K562 (cell line): ENCODE results near the gene CNTN5. TPM values are rescaled to one million over a fixed set of nuclear protein-coding genes. Genes with fewer than 3 reads are reported as not detected.

Experiments
- ATAC-seq: fragments of 200-7000 bp; cut with Tn5 transposase; 3 replicates; pipeline ENCODE4 v1.9.1; 2020; ENCODE audit warnings: moderate library complexity
- BruUV-seq: library from RNA; stranded (reverse); fragments of 400-500 nt; replicated peaks from 2 replicates; lab custom pipeline; 2021; lab: Mats Ljungman, UMichigan
- CTCF ChIA-PET: fragments of 300-600 bp; formaldehyde crosslinking; extraction: SDS; loops from one replicate; lab custom pipeline; 2021; ENCODE audit warnings: low intra/inter-chr PET ratio; lab: Yijun Ruan, JAX
- POLR2A ChIA-PET: fragments of 300-600, 350-650 bp; sonication (Branson Sonifier 250); formaldehyde crosslinking; extraction: SDS; loops from one replicate; lab custom pipeline; 2021; ENCODE audit warnings: antibody characterized with exemption, inconsistent platforms; lab: Yijun Ruan, JAX
- DNase-seq, 4 experiments: peaks; one replicate each; pipeline versions ENCODE4 v3.0.0 to v3.0.0-alpha.2; 2011 to 2018; ENCODE audit warnings: low spot score in 3 of 4, mixed read lengths in 3 of 4; ENCODE audit errors: extremely low read depth in 1 of 4
- FAIRE-seq: peaks from 2 replicates; lab custom pipeline; 2011; peaks lifted over from hg19 to GRCh38; lab: Jason Lieb, UNC
- H2AFZ ChIP-seq: 2 replicates; pipeline ENCODE4 v1.6.0; 2011; ENCODE audit warnings: low read depth, low read length, control low read depth, inconsistent platforms
- H3K27ac ChIP-seq: fragments of 200-600 bp; 3 replicates; pipeline ENCODE4 v1.8.0; 2011; ENCODE audit warnings: low read depth, mild to moderate bottlenecking, control low read depth, inconsistent platforms, low read length, moderate library complexity, mixed read lengths; ENCODE audit errors: extremely low read depth
- H3K27me3 ChIP-seq, 2 experiments: fragments of 300-600 bp in 1 of 2; 2 replicates in 1 of 2; 3 replicates in 1 of 2; pipeline versions ENCODE4 v1.6.0 to v1.8.0; 2011; ENCODE audit warnings: inconsistent platforms in 2 of 2, low read length in 2 of 2, mild to moderate bottlenecking in 1 of 2, mixed read lengths in 1 of 2, moderate library complexity in 1 of 2; ENCODE audit not compliant: control insufficient read depth in 2 of 2, insufficient read depth in 2 of 2
- H3K36me3 ChIP-seq: fragments of 300-600 bp; 3 replicates; pipeline ENCODE4 v1.8.0; 2011; ENCODE audit warnings: mild to moderate bottlenecking, low read length, inconsistent platforms; ENCODE audit not compliant: control insufficient read depth, insufficient read depth
- H3K4me1 ChIP-seq, 2 experiments: fragments of 200-600 bp in 1 of 2; replicated peaks in 1 of 2; 2 replicates in 1 of 2; 3 replicates in 1 of 2; pipeline versions ENCODE4 v1.5.1 to v1.8.0; 2011; ENCODE audit warnings: inconsistent platforms in 2 of 2, low read length in 2 of 2, mild to moderate bottlenecking in 1 of 2, mixed read lengths in 1 of 2, moderate library complexity in 1 of 2; ENCODE audit not compliant: control insufficient read depth in 2 of 2, insufficient read depth in 2 of 2
- H3K4me2 ChIP-seq: 2 replicates; pipeline ENCODE4 v1.6.1; 2011; ENCODE audit warnings: low read length, control low read depth, inconsistent platforms, mixed read lengths; ENCODE audit not compliant: insufficient read depth
- H3K4me3 ChIP-seq: fragments of 200-600 bp; sonication (generic), shearing (Covaris generic); 2 replicates; pipeline ENCODE4 v1.5.1; 2016; ENCODE audit warnings: control low read depth, inconsistent platforms
- H3K79me2 ChIP-seq: fragments of 200-600 bp; 3 replicates; pipeline ENCODE4 v1.8.0; 2011; ENCODE audit warnings: low read length, inconsistent platforms; ENCODE audit not compliant: control insufficient read depth, insufficient read depth
- H3K9ac ChIP-seq, 2 experiments: 2 replicates each; pipeline versions ENCODE4 v1.6.0 to v1.6.1; 2011; ENCODE audit warnings: low read depth in 2 of 2, low read length in 2 of 2, control low read depth in 1 of 2, inconsistent platforms in 1 of 2, mild to moderate bottlenecking in 1 of 2, mixed read lengths in 1 of 2; ENCODE audit not compliant: insufficient read depth in 1 of 2
- H3K9me1 ChIP-seq: one replicate; pipeline ENCODE4 v1.6.0; 2011; ENCODE audit warnings: inconsistent platforms, mild to moderate bottlenecking, low read length, moderate library complexity; ENCODE audit not compliant: control insufficient read depth, insufficient read depth
- H3K9me3 ChIP-seq: replicated peaks from 2 replicates; pipeline ENCODE4 v1.5.1; 2011; ENCODE audit warnings: low read depth, low read length, inconsistent platforms; ENCODE audit not compliant: control insufficient read depth, insufficient read depth
- H4K20me1 ChIP-seq: replicated peaks from 2 replicates; pipeline ENCODE4 v1.6.1; 2011; ENCODE audit warnings: low read length, inconsistent platforms, mixed read lengths; ENCODE audit not compliant: control insufficient read depth, insufficient read depth
- TCF7 ChIP-seq: sonication (generic); IDR thresholded peaks from 2 replicates; pipeline ENCODE4 v1.6.1; 2016; ENCODE audit warnings: antibody characterized with exemption, borderline replicate concordance
- WGBS: fragments of 100-300 bp; shearing (Covaris generic); methylation state at CpG from one replicate; pipeline ENCODE4 v1.1.6; 2016; ENCODE audit warnings: low coverage, mixed read lengths; ENCODE audit not compliant: insufficient coverage; ENCODE audit errors: missing lambda C conversion rate; 5-methylcytosine and 5-hydroxymethylcytosine counted together
- in situ Hi-C: fragments of 300-500 bp; cut with MboI; formaldehyde crosslinking; loops from 4 replicates; pipeline ENCODE4 v1.15.0; 2018; ENCODE audit warnings: inconsistent platforms, mixed read lengths
- intact Hi-C: fragments of 100-400 bp; cut with micrococcal nuclease; formaldehyde crosslinking; loops from 2 replicates; pipeline ENCODE4 v1.14.2; 2022
- polyA plus RNA-seq, 8 experiments: library from polyadenylated mRNA; depleted of rRNA in 4 of 8; stranded (reverse) in 5 of 8; unstranded in 3 of 8; fragments of >200 nt; fragmentation: Nextera tagmentation in 2 of 8; fragmentation: Illumina TruSeq in 1 of 8; extraction: Ambion mirVana in 2 of 8; extraction: Trizol in 1 of 8; gene quantifications; 2 replicates each; pipeline versions ENCODE4 v1.2.1 to v1.2.3, GENCODE V29; 2011 to 2014; ENCODE audit warnings: inconsistent platforms in 1 of 8, missing spikeins in 1 of 8
- total RNA-seq, 7 experiments: library from RNA; depleted of rRNA in 6 of 7; stranded (reverse); fragments of >200 nt in 6 of 7; fragmentation: Illumina TruSeq in 2 of 7; extraction: Trizol in 2 of 7; gene quantifications; 2 replicates each; pipeline versions ENCODE4 v1.2.1 to v1.2.3, GENCODE V29; 2011 to 2021; ENCODE audit warnings: low replicate concordance in 1 of 7
- TF ChIP-seq, protein P1 (sequence below): fragments of 200-400 bp; formaldehyde crosslinking; IDR thresholded peaks from 2 replicates; pipeline ENCODE4 v1.6.1; 2017; ENCODE audit warnings: mild to moderate bottlenecking, low read depth, low read length, moderate library complexity

CNTN5 gene
- total and polyA plus RNA-seq, 9 of the 15 experiments (the other 6 are each of a cell fraction or from before 2014, with no cell fraction given) = 0.03 TPM; not detected in 8

DNA sequence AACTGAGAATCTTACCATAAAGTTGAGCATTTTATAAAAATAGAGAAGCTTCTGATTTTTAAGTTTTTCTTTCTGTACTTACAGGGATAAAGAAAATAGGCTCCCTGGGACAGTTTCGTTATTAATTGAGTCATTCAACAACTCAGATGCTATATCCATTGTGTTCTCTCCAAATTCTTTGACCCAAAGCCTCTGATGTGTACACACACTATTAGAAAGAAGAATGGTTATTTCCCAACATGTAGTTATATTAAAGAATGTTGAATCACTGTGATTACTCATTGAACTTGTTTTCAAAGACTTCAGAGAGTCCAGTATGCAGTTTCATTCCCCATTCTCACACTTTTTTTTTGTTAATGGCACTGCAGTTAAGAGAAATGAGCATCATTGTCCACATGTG lies 932.1 kb downstream of the CNTN5 start:
- Histone ChIP-seq H3K9ac (no peak overlapping the region), H4K20me1 (no peaks in the 10 kb centered on the region), H3K27me3 (no peaks in the 10 kb centered on the region), H3K4me1 (no peaks in the 10 kb centered on the region), H3K36me3 (no peaks in the 10 kb centered on the region), H3K79me2 (no peaks in the 10 kb centered on the region), H3K4me2 (no peak overlapping the region), H2AFZ (no peak overlapping the region), H3K4me3 (no peak overlapping the region), H3K9me1 (no peaks in the 10 kb centered on the region), H3K9me3 (no peaks in the 10 kb centered on the region), H3K27ac (no peak overlapping the region)
- in situ Hi-C loops (no loop called here), intact Hi-C loops (no loop called here)
- FAIRE-seq (no peak), DNase-seq (no peak), ATAC-seq (no peak)
- CTCF ChIA-PET = no interaction called here
- TF ChIP-seq TCF7 = no peak
- 0% methylated on average over 1 of the region's 1 CpG for WGBS
- POLR2A ChIA-PET = no interaction called here
- no TSS peak for BruUV-seq

DNA sequence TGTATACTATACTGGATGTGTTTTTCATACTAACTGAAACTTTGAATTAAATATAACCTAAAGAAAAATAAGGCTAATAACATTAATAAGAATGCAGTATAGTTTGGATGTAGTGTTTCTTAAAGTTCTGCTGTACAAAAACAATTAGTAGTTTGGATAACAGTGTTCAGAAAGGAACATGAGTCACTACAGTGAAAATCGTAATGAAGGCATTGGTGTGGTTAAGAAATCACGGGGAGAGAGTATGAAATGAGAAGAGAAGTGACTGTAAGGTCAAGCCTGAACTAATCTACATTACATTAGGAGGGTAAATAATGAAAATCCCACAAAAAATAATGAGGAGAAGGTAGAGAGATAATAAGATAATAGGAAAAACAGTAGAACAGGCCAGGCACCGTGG lies 939.8 kb downstream of the CNTN5 start:
- 0% methylated on average over 3 of the region's 3 CpGs for WGBS
- POLR2A ChIA-PET = interaction anchor here (1.0 kb wide), 1 partner anchor 56 kb away, joined by 3 read pairs; no protein-coding TSS in a partner anchor
- intact Hi-C loops = no loop called here

More for the DNA sequence above, 939.8 kb downstream of the CNTN5 start:
- Histone ChIP-seq H3K9me1 (no peaks in the 10 kb centered on the region), H3K36me3 (no peaks in the 10 kb centered on the region), H3K4me2 (no peak overlapping the region), H3K4me1 (no peaks in the 10 kb centered on the region), H3K4me3 (no peak overlapping the region), H3K9ac (no peak overlapping the region), H3K9me3 (no peaks in the 10 kb centered on the region), H3K27me3 (no peaks in the 10 kb centered on the region), H3K79me2 (no peaks in the 10 kb centered on the region), H4K20me1 (no peaks in the 10 kb centered on the region), H2AFZ (no peak overlapping the region), H3K27ac (no peak overlapping the region)
- CTCF ChIA-PET = no interaction called here
- in situ Hi-C loops = no loop called here
- TF ChIP-seq, protein P1, sequence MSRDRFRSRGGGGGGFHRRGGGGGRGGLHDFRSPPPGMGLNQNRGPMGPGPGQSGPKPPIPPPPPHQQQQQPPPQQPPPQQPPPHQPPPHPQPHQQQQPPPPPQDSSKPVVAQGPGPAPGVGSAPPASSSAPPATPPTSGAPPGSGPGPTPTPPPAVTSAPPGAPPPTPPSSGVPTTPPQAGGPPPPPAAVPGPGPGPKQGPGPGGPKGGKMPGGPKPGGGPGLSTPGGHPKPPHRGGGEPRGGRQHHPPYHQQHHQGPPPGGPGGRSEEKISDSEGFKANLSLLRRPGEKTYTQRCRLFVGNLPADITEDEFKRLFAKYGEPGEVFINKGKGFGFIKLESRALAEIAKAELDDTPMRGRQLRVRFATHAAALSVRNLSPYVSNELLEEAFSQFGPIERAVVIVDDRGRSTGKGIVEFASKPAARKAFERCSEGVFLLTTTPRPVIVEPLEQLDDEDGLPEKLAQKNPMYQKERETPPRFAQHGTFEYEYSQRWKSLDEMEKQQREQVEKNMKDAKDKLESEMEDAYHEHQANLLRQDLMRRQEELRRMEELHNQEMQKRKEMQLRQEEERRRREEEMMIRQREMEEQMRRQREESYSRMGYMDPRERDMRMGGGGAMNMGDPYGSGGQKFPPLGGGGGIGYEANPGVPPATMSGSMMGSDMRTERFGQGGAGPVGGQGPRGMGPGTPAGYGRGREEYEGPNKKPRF = no peak
- FAIRE-seq = no peak
- DNase-seq = no peak
- no TSS peak for BruUV-seq
- no peak for ATAC-seq
